Activated CD4-positive, alpha-beta memory T cell treated with anti-CD3 and anti-CD28 coated beads for 36 hours (primary cell): ENCODE results near the gene RIMBP2. TPM values are rescaled to one million over a fixed set of nuclear protein-coding genes. Genes with fewer than 3 reads are reported as not detected.
"Not testable (repeated sequence)": the region's sequence is repeated elsewhere in the genome, so short reads cannot be mapped to it uniquely, and the experiment has no call there.

Experiments used
- CTCF ChIA-PET: fragments of 350-600 bp; sonication (Branson Sonifier 250); formaldehyde crosslinking; loops from one replicate; lab custom pipeline; 2021; ENCODE audit warnings: antibody characterized with exemption, inconsistent platforms; lab: Charles Lee
- POLR2A ChIA-PET: fragments of 350-600 bp; sonication (Branson Sonifier 250); formaldehyde crosslinking; loops from one replicate; lab custom pipeline; 2021; ENCODE audit warnings: antibody characterized with exemption; lab: Charles Lee
- DNase-seq: peaks from one replicate; pipeline ENCODE4 v3.0.0-alpha.2; 2020
- H3K27ac Mint-ChIP-seq: one replicate; pipeline ENCODE4 v1.8.0; 2021; ENCODE audit warnings: mixed read lengths
- H3K27me3 Mint-ChIP-seq: one replicate; pipeline ENCODE4 v1.8.0; 2021; ENCODE audit warnings: mixed read lengths
- H3K36me3 Mint-ChIP-seq: one replicate; pipeline ENCODE4 v1.8.0; 2021; ENCODE audit warnings: mixed read lengths
- H3K4me1 Mint-ChIP-seq: one replicate; pipeline ENCODE4 v1.8.0; 2021; ENCODE audit warnings: low read depth, mixed read lengths
- H3K4me3 Mint-ChIP-seq: one replicate; pipeline ENCODE4 v1.8.0; 2021; ENCODE audit warnings: mild to moderate bottlenecking, mixed read lengths
- H3K9me3 Mint-ChIP-seq: one replicate; pipeline ENCODE4 v1.8.0; 2021; ENCODE audit warnings: mixed read lengths
- intact Hi-C: fragments of 100-400 bp; cut with micrococcal nuclease; formaldehyde crosslinking; loops from one replicate; pipeline ENCODE4 v1.15.1; 2023
- total RNA-seq, 2 experiments: library from RNA; stranded (reverse); gene quantifications; one replicate each; pipeline ENCODE4 v1.2.3, GENCODE V29; 2021

The RIMBP2 gene, protein sequence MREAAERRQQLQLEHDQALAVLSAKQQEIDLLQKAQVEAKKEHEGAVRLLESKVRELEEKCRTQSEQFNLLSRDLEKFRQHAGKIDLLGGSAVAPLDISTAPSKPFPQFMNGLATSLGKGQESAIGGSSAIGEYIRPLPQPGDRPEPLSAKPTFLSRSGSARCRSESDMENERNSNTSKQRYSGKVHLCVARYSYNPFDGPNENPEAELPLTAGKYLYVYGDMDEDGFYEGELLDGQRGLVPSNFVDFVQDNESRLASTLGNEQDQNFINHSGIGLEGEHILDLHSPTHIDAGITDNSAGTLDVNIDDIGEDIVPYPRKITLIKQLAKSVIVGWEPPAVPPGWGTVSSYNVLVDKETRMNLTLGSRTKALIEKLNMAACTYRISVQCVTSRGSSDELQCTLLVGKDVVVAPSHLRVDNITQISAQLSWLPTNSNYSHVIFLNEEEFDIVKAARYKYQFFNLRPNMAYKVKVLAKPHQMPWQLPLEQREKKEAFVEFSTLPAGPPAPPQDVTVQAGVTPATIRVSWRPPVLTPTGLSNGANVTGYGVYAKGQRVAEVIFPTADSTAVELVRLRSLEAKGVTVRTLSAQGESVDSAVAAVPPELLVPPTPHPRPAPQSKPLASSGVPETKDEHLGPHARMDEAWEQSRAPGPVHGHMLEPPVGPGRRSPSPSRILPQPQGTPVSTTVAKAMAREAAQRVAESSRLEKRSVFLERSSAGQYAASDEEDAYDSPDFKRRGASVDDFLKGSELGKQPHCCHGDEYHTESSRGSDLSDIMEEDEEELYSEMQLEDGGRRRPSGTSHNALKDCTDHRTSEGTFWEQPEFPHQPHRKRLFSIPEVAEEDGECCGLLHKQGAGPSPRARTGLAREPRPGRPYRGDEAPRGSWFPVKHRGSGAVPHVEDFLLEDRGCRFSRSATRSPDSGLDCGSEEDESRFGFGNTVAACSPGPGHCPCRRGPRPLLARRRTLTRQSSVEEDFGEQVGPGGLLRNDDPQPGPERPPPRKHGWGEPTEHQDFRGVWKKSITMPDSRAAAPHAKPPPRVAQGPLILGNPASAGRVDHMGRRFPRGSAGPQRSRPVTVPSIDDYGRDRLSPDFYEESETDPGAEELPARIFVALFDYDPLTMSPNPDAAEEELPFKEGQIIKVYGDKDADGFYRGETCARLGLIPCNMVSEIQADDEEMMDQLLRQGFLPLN (N-terminal part only)
- total RNA-seq = under 1 TPM in 1 of 2 experiments, not detected in 1; 0.27 TPM

DNA sequence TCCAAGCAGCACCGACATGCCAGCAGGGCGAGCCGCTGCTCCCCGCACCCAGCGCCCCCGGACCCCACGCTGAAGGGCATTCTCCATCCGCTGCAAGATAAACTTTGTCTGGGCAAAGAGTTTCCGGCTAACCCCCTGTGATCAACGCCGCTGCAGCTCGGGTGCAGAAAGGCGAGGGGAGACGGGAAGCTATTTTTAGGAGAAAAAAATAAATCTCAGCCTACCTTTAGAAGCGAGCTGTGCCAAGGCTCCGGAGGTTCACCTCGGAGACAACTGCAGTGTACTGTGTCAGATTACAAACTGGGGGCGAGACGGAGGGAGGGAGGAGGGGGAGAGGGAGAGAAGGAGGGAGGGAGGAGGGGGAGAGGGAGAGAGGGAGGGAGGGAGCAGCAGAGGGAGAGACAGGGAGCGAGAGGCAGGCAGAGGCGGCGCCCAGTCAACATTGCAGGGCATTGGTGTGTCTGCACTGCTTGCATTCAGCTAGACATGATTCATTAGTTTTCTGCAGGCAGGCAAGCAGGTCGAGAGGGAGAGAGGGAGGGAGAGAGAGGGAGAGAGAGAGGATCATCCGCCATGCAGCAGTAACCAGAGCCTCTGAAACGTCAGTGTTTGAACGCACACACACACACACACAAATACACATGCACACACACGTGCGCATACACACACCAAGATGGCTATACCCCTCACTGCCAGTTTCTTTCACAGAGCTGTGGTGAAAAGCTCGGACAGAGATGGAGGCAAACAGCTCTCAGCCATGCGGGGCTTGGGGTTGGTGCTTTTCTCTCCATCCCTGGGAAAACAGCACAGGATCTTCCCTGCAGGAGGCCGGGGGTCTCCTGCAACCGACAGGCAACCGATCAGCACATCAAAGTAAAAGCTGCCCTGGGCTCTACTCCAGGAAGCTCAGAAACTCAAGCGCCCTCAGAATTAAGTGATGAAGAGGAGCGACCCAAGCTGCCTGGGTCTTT is at the start of gene RIMBP2:
Gene RIMBP2, minus strand, starts transcription at position 302 of the 971 bp plus-strand sequence. CDS start 237,286 bp downstream, outside the sequence.
- ChIA-PET CTCF (no interaction called here), POLR2A (no interaction called here)
- peaks cover 5% of the 10 kb centered on the region for H3K4me1 Mint-ChIP-seq
- H3K27me3 Mint-ChIP-seq = peaks cover 41% of the 10 kb centered on the region
- DNase-seq = no peak
- H3K4me3 Mint-ChIP-seq = no peak within 1 kb of the TSS
- H3K27ac Mint-ChIP-seq = no peak within 1 kb of the TSS
- no peaks in the 10 kb centered on the region for H3K36me3 Mint-ChIP-seq
- no peaks in the 10 kb centered on the region for H3K9me3 Mint-ChIP-seq
- intact Hi-C loops = no loop called here

DNA sequence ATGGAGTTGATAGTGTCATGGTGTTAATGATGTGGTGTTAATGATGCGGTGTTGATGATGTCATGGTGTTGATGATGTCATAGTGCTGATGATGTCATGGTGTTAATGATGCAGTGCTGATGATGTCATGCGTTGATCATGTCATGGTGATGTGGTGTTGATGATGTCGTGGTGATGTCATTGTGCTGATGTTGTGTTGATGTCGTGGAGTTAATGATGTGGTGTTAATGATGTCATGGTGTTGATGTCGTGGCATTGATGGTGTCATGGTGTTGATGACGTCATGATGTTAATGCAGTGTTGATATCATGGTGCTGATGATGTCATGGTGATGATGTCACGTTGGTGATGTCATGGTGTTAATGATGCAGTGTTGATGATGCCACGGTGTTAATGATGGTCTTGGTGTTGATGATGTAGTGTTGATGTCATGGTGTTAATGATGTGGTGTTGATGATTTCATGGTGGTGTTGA is 49.1 kb upstream of the RIMBP2 start:
- DNase-seq = peak; percentile 45
- peaks cover 4% of the 10 kb centered on the region for H3K27me3 Mint-ChIP-seq
- intact Hi-C loops = no loop called here
- no peak overlapping the region for H3K27ac Mint-ChIP-seq
- H3K4me3 Mint-ChIP-seq = no peak overlapping the region
- H3K9me3 Mint-ChIP-seq = no peaks in the 10 kb centered on the region
- ChIA-PET POLR2A (no interaction called here), CTCF (interaction anchor here (0.8 to 1.7 kb wide), 2 partner anchors 17 to 53 kb away, joined by 3 to 5 read pairs; no protein-coding TSS in a partner anchor)
- peaks cover 8% of the 10 kb centered on the region for H3K4me1 Mint-ChIP-seq
- no peaks in the 10 kb centered on the region for H3K36me3 Mint-ChIP-seq

DNA sequence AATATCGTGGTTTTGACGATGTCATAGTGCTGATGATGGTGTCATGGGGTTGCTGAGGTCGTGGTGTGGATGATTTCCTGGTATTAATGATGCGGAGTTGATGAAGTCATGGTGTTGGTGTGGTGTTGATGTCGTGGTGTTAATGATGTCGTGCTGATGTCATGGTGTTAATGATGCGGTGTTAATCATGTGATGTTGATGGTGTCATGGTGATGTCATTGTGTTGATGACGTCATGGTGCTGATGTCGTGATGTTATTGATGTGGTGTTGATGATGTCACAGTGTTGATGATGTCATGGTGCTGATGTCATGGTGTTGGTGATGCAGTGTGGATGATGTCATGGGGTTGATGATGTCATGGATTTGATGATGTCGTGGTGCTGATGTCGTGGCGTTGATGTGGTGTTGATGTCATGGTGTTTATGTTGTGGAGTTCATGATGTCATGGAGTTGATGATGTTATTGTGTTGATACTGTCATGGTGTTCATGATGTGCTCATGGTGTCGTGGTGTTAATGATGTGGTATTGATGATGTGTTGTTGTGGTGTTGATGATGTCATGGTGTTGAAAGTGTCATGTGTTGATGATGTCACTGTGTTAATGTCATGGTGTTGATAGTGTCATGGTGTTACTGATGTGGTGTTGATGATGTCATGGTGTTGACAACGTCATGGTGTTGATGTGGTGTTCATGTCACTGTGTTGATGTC is 48.5 kb upstream of the RIMBP2 start:
- CTCF ChIA-PET = no interaction called here
- Mint-ChIP-seq H3K36me3 (no peaks in the 10 kb centered on the region), H3K9me3 (no peaks in the 10 kb centered on the region), H3K27ac (no peak overlapping the region), H3K4me1 (peaks cover 8% of the 10 kb centered on the region), H3K27me3 (peaks cover 4% of the 10 kb centered on the region), H3K4me3 (no peak overlapping the region)
- POLR2A ChIA-PET = no interaction called here
- intact Hi-C loops = loop anchor here (1.0 to 5.0 kb wide), 2 partner anchors 33 to 108 kb away; partner anchors contain the start of gene RAN
- peak; percentile 71 for DNase-seq

DNA sequence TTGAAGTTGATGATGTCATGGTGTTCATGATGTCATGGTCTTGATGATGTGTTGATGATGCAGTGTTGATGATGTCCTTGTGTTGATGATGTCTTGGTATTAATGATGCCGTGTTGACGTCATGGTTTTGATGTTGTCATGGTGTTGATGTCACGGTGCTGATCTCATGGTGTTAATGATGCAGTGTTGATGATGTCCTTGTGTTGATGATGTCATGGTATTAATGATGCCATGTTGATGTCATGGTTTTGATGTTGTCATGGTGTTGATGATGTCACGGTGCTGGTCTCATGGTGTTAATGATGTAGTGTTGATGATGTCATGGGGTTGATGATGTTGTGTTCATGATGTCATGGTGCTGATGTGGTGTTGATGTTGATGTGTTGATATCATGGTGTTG is 48.0 kb upstream of the RIMBP2 start:
- peaks cover 8% of the 10 kb centered on the region for H3K4me1 Mint-ChIP-seq
- H3K4me3 Mint-ChIP-seq = no peak overlapping the region
- no peaks in the 10 kb centered on the region for H3K9me3 Mint-ChIP-seq
- peak; percentile 23 for DNase-seq
- peaks cover 4% of the 10 kb centered on the region for H3K27me3 Mint-ChIP-seq
- no peaks in the 10 kb centered on the region for H3K36me3 Mint-ChIP-seq
- POLR2A ChIA-PET = no interaction called here
- no peak overlapping the region for H3K27ac Mint-ChIP-seq
- CTCF ChIA-PET = interaction anchor here (1.9 to 3.0 kb wide), 2 partner anchors 62 to 369 kb away, joined by 6 to 17 read pairs; no protein-coding TSS in a partner anchor
- intact Hi-C loops = loop anchor here (1.0 to 5.0 kb wide), 2 partner anchors 33 to 108 kb away; partner anchors contain the start of gene RAN

DNA sequence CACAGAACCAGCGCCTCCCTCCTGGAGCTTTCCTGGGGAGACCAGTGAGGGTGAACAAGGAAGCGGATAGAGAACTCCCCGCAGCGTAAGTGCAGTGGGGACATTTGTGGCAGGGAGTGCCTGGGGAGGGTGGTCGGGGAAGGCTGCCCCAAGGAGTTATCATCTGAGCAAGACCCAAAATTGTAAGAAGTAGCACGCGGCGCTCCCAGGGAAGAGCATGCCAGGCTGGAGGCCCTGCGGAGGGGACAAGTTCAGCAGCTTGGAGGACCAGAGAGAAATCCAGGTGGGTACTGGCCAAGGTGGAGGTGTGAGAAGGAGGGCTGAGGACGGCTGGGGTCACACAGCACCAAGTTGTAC is 46.2 kb upstream of the RIMBP2 start:
- ChIA-PET POLR2A (no interaction called here), CTCF (interaction anchor here (0.9 to 3.0 kb wide), 7 partner anchors 13 to 370 kb away, joined by 3 to 17 read pairs (median 5); no protein-coding TSS in a partner anchor)
- H3K36me3 Mint-ChIP-seq = no peaks in the 10 kb centered on the region
- H3K27me3 Mint-ChIP-seq = peaks cover 4% of the 10 kb centered on the region
- no peak overlapping the region for H3K27ac Mint-ChIP-seq
- no peaks in the 10 kb centered on the region for H3K9me3 Mint-ChIP-seq
- no peak for DNase-seq
- peak overlapping the region; percentile 66 for H3K4me3 Mint-ChIP-seq
- peaks cover 3% of the 10 kb centered on the region for H3K4me1 Mint-ChIP-seq
- intact Hi-C loops = loop anchor here (5.0 kb wide), 1 partner anchor 110 kb away; the partner anchor contains the start of gene RAN

DNA sequence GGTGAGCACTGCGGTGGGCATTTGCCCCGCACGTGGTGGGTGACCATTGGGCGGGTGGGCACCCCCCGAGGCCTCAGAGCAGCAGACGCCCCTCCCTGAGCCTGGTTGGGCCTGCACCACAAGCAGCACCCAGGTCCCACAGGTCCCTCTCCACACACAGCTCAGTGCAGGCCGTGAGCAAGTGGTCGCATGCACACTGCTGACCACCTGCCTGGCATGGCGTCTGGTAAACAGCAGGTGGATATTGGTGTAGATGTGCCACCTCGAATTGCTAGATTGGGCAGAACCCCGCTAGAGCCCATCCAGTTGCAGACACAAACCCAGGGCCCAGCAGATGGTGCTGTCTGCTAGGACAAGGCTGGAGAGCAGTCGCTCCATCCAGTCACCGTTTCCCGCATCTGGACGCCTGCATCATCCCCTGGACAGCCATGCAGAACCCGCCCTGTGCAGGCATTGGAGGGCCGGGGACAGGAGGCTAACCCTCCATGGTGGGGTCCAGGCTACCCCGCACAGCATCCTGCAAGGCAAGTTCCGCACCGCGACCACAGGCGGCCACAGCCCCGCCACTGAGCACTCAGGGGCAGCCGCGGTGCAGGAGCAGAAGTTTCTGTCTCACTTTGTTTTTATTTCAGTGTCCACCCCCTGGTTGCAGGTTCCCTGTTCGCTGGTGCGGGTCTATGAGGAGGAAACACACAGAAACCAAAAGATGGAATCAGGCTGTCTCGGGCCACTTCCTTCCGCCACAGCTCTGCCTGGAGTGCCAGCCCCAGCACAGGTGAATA is 45.6 kb upstream of the RIMBP2 start:
- intact Hi-C loops = loop anchor here (1.0 to 5.0 kb wide), 3 partner anchors 57 to 371 kb away; partner anchors contain the start of gene RAN
- H3K27ac Mint-ChIP-seq = no peak overlapping the region

DNA sequence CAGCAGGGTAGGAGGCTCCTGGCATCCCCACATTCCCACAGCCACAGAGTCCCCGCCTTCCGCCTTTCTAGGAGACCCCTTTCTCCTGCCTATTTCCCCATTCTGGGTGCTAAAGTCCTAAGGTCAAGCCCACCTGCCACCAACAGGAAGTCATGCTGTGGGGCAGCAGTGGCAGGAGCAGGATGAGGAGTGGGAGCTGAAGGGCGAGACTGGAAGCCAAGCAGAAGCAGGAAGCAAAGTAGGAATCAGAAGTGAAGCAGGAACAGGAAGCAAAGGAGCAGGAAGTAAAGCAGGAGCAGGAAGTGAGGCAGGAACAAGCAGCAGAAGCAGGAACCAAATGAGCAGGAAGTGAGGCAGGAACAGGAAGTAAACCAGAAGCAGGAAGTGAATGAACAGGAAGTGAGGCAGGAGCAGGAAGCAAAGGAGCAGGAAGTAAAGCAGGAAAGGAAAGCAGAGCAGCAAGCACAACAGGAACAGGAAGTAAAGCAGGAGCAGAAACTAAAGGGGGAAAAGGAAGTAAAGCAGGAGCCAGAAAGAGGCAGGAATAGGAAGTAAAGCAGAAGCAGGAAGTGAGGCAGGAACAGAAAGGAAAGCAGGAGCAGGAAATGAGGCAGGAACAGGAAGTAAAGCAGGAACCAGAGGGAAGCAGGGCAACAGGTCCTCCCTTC is 38.3 kb upstream of the RIMBP2 start:
- peaks cover 5% of the 10 kb centered on the region for H3K9me3 Mint-ChIP-seq
- CTCF ChIA-PET = interaction anchor here (1.2 kb wide), 1 partner anchor 379 kb away, joined by 3 read pairs; no protein-coding TSS in a partner anchor
- no peak for DNase-seq
- no peak overlapping the region for H3K4me3 Mint-ChIP-seq
- peaks cover 3% of the 10 kb centered on the region for H3K36me3 Mint-ChIP-seq
- peak overlapping the region; percentile 64 for H3K27ac Mint-ChIP-seq
- POLR2A ChIA-PET = no interaction called here
- no peaks in the 10 kb centered on the region for H3K27me3 Mint-ChIP-seq
- intact Hi-C loops = no loop called here
- peaks cover 4% of the 10 kb centered on the region for H3K4me1 Mint-ChIP-seq

More for the DNA sequence above, 45.6 kb upstream of the RIMBP2 start:
- Mint-ChIP-seq H3K4me3 (peak overlapping the region; percentile 66), H3K27me3 (peaks cover 4% of the 10 kb centered on the region), H3K4me1 (peaks cover 3% of the 10 kb centered on the region), H3K9me3 (no peaks in the 10 kb centered on the region), H3K36me3 (no peaks in the 10 kb centered on the region)
- ChIA-PET POLR2A (no interaction called here), CTCF (interaction anchor here (0.8 to 3.0 kb wide), 9 partner anchors 53 to 693 kb away, joined by 3 to 17 read pairs (median 4); no protein-coding TSS in a partner anchor)
- DNase-seq = peak; percentile 79

DNA sequence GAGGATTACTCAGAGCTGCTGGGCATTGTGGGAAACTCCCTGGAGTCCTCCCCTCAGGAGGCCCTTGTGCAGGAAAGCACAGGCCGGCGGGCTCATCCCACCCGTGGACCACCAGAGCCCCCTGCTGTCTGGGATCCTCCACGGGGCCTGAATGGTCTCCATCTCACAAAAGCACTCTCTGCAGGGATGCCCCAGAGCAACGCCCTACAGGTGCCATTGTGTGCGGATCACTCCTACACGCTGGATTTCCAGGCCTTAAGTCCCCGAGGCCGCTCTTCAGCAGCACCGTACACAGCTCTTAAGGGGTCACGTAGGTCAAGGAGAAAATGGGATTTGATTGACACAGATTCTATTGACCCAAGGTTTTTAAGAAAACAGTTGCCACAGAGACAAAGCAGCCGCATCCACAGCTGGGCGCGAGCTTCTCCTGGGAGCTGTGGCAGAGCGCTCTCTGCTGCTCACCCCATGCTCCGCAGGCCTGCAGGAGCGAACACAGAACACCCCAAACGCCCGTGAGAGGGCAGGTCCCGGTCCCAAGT is 36.7 kb upstream of the RIMBP2 start:
- Mint-ChIP-seq H3K4me3 (no peak overlapping the region), H3K36me3 (peaks cover 3% of the 10 kb centered on the region), H3K9me3 (peaks cover 5% of the 10 kb centered on the region), H3K27me3 (peaks cover 5% of the 10 kb centered on the region), H3K4me1 (peaks cover 9% of the 10 kb centered on the region), H3K27ac (no peak overlapping the region)
- ChIA-PET CTCF (interaction anchor here (0.7 kb wide), 1 partner anchor 61 kb away, joined by 4 read pairs; no protein-coding TSS in a partner anchor), POLR2A (no interaction called here)
- intact Hi-C loops = no loop called here
- no peak for DNase-seq

DNA sequence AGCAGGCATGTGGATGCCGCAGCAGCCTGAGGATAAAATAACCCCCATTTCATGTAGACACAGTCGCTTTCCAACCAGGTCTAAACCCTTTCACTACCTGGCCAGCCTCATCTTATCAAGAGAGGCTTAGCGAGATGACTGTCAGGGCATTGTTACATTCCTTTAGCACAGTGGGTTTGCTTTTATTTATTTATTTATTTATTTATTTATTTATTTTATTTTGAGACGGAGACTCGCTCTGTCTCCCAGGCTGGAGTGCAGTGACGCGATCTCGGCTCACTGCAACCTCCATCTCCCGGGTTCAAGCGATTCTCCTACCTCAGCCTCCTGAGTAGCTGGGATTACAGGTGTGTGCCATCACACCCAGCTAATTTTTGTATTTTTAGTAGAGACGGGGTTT is 35.9 kb upstream of the RIMBP2 start:
- CTCF ChIA-PET = interaction anchor here (1.0 to 1.3 kb wide), 2 partner anchors 75 to 140 kb away, joined by 3 read pairs; no protein-coding TSS in a partner anchor
- peaks cover 11% of the 10 kb centered on the region for H3K4me1 Mint-ChIP-seq

More for the DNA sequence above, 35.9 kb upstream of the RIMBP2 start:
- H3K9me3 Mint-ChIP-seq, H3K36me3 Mint-ChIP-seq, DNase-seq, POLR2A ChIA-PET, H3K27ac Mint-ChIP-seq, H3K4me3 Mint-ChIP-seq, H3K27me3 Mint-ChIP-seq, intact Hi-C loops: not testable (repeated sequence)
